ENCODE measurements around the gene HOMER2. TPM values are rescaled to one million over a fixed set of nuclear protein-coding genes. Genes with fewer than 3 reads are reported as not detected.

The HOMER2 gene
- total RNA-seq, 1 donor from 2014 or later, result 18.2 TPM

DNA sequence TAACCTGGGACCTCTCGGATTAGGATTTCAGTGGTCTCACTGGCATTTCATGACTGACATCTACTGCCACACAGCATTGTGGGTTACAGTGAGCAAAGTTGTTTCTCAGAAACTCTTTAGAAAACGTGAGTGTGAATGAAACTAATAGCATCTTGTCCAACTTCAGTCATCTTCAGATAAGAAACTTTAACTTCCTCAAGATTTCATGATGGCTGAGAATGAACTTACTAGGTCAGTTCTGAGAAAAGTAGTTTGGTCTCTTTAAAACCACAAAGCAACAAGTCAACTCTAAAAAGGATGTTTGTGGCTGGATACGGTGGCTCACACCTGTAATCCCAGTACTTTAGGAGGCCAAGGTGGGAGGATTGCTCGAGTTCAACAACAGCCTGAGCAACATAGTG, 14.2 kb upstream of the HOMER2 start:
- no peak overlapping the region for H3K27ac ChIP-seq
- no peaks in the 10 kb centered on the region for H3K27me3 ChIP-seq
- intact Hi-C loops (cut with DNase I), result no loop called here
- TF ChIP-seq POLR2A (IDR thresholded peaks at IDR 0.05), result no peak
- TF ChIP-seq, protein P1, sequence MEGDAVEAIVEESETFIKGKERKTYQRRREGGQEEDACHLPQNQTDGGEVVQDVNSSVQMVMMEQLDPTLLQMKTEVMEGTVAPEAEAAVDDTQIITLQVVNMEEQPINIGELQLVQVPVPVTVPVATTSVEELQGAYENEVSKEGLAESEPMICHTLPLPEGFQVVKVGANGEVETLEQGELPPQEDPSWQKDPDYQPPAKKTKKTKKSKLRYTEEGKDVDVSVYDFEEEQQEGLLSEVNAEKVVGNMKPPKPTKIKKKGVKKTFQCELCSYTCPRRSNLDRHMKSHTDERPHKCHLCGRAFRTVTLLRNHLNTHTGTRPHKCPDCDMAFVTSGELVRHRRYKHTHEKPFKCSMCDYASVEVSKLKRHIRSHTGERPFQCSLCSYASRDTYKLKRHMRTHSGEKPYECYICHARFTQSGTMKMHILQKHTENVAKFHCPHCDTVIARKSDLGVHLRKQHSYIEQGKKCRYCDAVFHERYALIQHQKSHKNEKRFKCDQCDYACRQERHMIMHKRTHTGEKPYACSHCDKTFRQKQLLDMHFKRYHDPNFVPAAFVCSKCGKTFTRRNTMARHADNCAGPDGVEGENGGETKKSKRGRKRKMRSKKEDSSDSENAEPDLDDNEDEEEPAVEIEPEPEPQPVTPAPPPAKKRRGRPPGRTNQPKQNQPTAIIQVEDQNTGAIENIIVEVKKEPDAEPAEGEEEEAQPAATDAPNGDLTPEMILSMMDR (IDR thresholded peaks at IDR 0.05), result no peak
- H3K36me3 ChIP-seq, result no peaks in the 10 kb centered on the region
- H3K9me3 ChIP-seq, result no peaks in the 10 kb centered on the region
- DNase-seq (ENCODE audit: extremely low spot score in 2 of 2), result no peak
- no peaks in the 10 kb centered on the region for H3K4me1 ChIP-seq
- H3K4me3 ChIP-seq, result no peak overlapping the region

DNA sequence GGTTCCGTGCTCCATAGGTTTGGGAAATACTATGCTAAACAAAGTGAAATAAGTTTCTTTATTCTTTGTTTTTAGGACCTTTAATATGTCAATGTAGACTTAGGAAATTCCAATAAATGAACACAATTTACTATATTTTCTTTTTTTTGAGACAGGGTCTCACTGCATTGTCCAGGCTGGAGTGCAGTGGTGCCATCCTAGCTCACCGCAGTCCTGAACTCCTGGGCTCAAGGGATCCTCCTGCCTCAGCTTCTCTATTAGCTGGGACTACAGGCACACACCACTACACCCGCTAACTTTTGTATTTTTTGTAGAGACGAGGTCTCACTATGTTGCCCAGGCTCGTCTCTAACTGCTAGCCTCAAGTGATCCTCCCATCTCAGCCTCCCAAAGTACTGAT, 12.4 kb upstream of the HOMER2 start:
- intact Hi-C loops (cut with DNase I), result no loop called here
- H3K9me3 ChIP-seq, result no peaks in the 10 kb centered on the region
- DNase-seq (ENCODE audit: extremely low spot score in 2 of 2), result no peak
- no peaks in the 10 kb centered on the region for H3K4me1 ChIP-seq
- no peak overlapping the region for H3K27ac ChIP-seq
- no peaks in the 10 kb centered on the region for H3K36me3 ChIP-seq
- TF ChIP-seq POLR2A (IDR thresholded peaks at IDR 0.05) (no peak), POLR2AphosphoS5 (IDR thresholded peaks at IDR 0.05; ENCODE audit: insufficient read depth in 1 of 2, low read depth in 1 of 2) (no peak)
- TF ChIP-seq, protein P1 (IDR thresholded peaks at IDR 0.05), result no peak
- H3K27me3 ChIP-seq, result no peaks in the 10 kb centered on the region
- no peak overlapping the region for H3K4me3 ChIP-seq

DNA sequence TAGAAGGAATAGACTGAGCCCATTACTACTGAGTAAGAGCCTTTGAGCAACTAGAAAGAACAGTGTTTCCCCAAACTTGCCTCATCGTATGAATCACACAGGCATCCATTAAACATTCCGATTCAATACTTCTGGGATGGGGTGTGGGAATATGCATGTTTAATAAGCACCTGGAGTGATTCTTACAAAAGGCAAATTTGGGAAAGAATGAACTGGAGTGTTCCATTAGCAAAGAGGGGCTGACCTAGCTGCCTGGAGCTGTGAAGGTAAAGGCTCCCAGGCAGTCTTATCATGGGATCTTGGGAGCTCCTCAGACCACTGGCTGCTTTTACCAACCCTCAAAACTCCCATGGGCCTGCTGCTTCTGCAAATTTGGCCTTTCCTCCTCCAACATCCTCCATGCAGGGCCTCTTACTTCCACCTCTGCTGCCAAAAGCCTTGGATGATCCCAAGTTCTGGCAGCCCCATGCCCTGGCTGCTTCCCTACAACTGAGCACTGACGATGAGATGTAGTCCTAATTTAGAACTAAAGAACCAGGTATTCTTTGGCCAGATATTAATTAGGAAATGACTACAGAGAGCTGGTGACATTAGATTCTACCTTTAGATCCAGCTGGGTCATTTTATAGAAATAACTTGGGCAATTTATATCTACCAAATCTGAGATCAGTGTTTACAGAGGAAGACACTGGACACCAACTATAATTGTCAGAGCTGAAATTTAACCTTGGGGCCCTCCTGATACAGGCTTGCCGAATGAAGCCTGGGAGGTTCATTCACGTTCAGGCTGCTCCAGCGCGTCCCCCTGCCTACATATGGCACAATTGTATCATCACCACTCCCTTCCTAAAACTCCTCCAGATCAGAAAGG, 11.2 kb upstream of the HOMER2 start:
- DNase-seq (ENCODE audit: extremely low spot score in 2 of 2), result no peak
- Histone ChIP-seq H3K27me3 (no peaks in the 10 kb centered on the region), H3K4me1 (no peaks in the 10 kb centered on the region), H3K4me3 (no peak overlapping the region), H3K27ac (no peak overlapping the region), H3K36me3 (no peaks in the 10 kb centered on the region), H3K9me3 (no peaks in the 10 kb centered on the region)
- intact Hi-C loops (cut with DNase I), result no loop called here
- TF ChIP-seq POLR2A (IDR thresholded peaks at IDR 0.05) (no peak), POLR2AphosphoS5 (IDR thresholded peaks at IDR 0.05; ENCODE audit: insufficient read depth in 1 of 2, low read depth in 1 of 2) (no peak)
- TF ChIP-seq, protein P1 (IDR thresholded peaks at IDR 0.05), result no peak

DNA sequence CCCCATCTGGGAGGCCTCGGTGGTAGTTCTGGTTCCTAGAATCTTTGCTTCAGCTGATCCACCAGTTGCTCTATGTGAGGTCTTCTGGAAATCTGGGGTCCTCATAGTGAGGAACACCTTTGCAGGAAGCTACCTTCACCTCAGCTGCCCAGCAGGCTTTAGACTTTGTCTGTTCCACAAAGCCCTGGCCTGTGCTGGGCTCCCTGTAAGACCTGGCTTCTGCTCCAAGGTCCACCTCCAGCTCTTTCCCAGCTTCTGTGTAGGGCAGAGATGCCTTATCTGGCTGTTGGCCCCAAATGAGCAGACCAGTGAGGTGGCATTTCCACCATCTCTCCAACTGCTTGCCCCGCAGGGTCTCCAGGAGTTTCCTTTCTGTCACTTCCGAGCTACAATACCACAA, 8.2 kb upstream of the HOMER2 start:
- no peak overlapping the region for H3K27ac ChIP-seq

DNA sequence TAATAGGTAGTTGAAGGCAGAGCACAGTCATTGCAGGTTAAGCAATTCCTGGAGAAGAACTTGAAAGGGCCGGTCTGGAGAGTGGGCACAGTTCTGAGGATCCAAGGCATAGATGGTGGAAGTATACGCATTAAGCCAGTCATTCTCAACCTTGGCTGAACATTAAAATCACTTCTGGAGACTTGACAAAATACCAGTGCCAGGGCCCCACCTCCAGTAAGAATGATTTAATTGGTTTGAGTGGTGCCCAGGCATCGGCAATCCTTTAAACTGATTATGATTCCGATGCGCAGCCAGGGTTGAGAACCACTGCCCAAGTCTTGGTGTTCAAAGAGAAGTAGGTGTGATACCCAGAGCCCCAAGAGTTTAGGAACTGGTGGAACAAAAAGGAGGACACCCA, 6.9 kb upstream of the HOMER2 start:
- intact Hi-C loops (cut with DNase I), result no loop called here
- TF ChIP-seq POLR2A (IDR thresholded peaks at IDR 0.05), result no peak
- no peak for TF ChIP-seq POLR2AphosphoS5 (IDR thresholded peaks at IDR 0.05; ENCODE audit: insufficient read depth in 1 of 2, low read depth in 1 of 2)
- TF ChIP-seq, protein P1 (IDR thresholded peaks at IDR 0.05), result no peak
- DNase-seq (ENCODE audit: extremely low spot score in 2 of 2), result no peak
- Histone ChIP-seq H3K36me3 (no peaks in the 10 kb centered on the region), H3K4me3 (no peak overlapping the region), H3K27ac (no peak overlapping the region), H3K27me3 (no peaks in the 10 kb centered on the region), H3K4me1 (no peaks in the 10 kb centered on the region), H3K9me3 (no peaks in the 10 kb centered on the region)

More for the DNA sequence above, 8.2 kb upstream of the HOMER2 start:
- Histone ChIP-seq H3K9me3 (no peaks in the 10 kb centered on the region), H3K4me1 (no peaks in the 10 kb centered on the region), H3K4me3 (no peak overlapping the region), H3K36me3 (no peaks in the 10 kb centered on the region), H3K27me3 (no peaks in the 10 kb centered on the region)
- intact Hi-C loops (cut with DNase I), result no loop called here
- TF ChIP-seq POLR2AphosphoS5 (IDR thresholded peaks at IDR 0.05; ENCODE audit: insufficient read depth in 1 of 2, low read depth in 1 of 2), result no peak
- TF ChIP-seq, protein P1 (IDR thresholded peaks at IDR 0.05), result no peak
- no peak for DNase-seq (ENCODE audit: extremely low spot score in 2 of 2)

Measured in vagina (tissue), 2 donors.